Keratinocyte (primary cell): Measurements from ENCODE around the gene DISC1. TPM values are rescaled to one million over a fixed set of nuclear protein-coding genes. Genes with fewer than 3 reads are reported as not detected.

Experiments
- DNase-seq: peaks from one replicate; pipeline ENCODE4 v3.0.0-alpha.2; 2011; ENCODE audit warnings: low read depth, missing footprints, low spot score
- FAIRE-seq: peaks from 2 replicates; lab custom pipeline; 2011; peaks lifted over from hg19 to GRCh38; lab: Jason Lieb, UNC
- H2AFZ ChIP-seq: 2 replicates; pipeline ENCODE4 v1.6.0; 2012; ENCODE audit warnings: low read length, control low read depth, inconsistent platforms; ENCODE audit not compliant: control insufficient read depth
- H3K27ac ChIP-seq: 2 replicates; pipeline ENCODE4 v1.5.1; 2011; ENCODE audit warnings: low read length; ENCODE audit not compliant: control insufficient read depth, insufficient read depth
- H3K27me3 ChIP-seq: 3 replicates; pipeline ENCODE4 v1.6.0; 2011; ENCODE audit warnings: low read length; ENCODE audit not compliant: control insufficient read depth, insufficient read depth; ENCODE audit errors: extremely low read depth
- H3K36me3 ChIP-seq, 2 experiments: 2 replicates in 1 of 2; 3 replicates in 1 of 2; pipeline ENCODE4 v1.5.1; 2011; ENCODE audit warnings: low read length in 2 of 2, mild to moderate bottlenecking in 1 of 2; ENCODE audit not compliant: control insufficient read depth in 2 of 2, insufficient read depth in 2 of 2; ENCODE audit errors: extremely low read depth in 1 of 2
- H3K4me1 ChIP-seq: 3 replicates; pipeline ENCODE4 v1.5.1; 2011; ENCODE audit warnings: low read length; ENCODE audit not compliant: control insufficient read depth, insufficient read depth; ENCODE audit errors: extremely low read depth
- H3K4me2 ChIP-seq: 3 replicates; pipeline ENCODE4 v1.6.0; 2011; ENCODE audit warnings: low read depth, low read length; ENCODE audit not compliant: control insufficient read depth, insufficient read depth; ENCODE audit errors: extremely low read depth
- H3K4me3 ChIP-seq, 3 experiments: fragments of 200-600 bp in 1 of 3; sonication (generic) in 1 of 3; 2 replicates in 2 of 3; 3 replicates in 1 of 3; pipeline ENCODE4 v1.5.1; 2011 to 2016; ENCODE audit warnings: low read length in 3 of 3, mild to moderate bottlenecking in 3 of 3, control low read depth in 2 of 3, inconsistent platforms in 1 of 3, low read depth in 1 of 3, mixed read lengths in 1 of 3, mixed run types in 1 of 3, moderate library complexity in 1 of 3; ENCODE audit not compliant: control insufficient read depth in 2 of 3, insufficient read depth in 2 of 3; ENCODE audit errors: extremely low read depth in 1 of 3
- H3K79me2 ChIP-seq: 2 replicates; pipeline ENCODE4 v1.6.0; 2012; ENCODE audit warnings: low read length; ENCODE audit not compliant: control insufficient read depth, insufficient read depth
- H3K9ac ChIP-seq: 3 replicates; pipeline ENCODE4 v1.6.0; 2011; ENCODE audit warnings: low read length; ENCODE audit not compliant: control insufficient read depth, insufficient read depth; ENCODE audit errors: extremely low read depth
- H3K9me1 ChIP-seq: 3 replicates; pipeline ENCODE4 v1.6.0; 2011; ENCODE audit warnings: low read length; ENCODE audit not compliant: control insufficient read depth, insufficient read depth; ENCODE audit errors: extremely low read depth
- H3K9me3 ChIP-seq: 2 replicates; pipeline ENCODE4 v1.5.1; 2012; ENCODE audit warnings: low read depth, low read length; ENCODE audit not compliant: control insufficient read depth
- H4K20me1 ChIP-seq: 3 replicates; pipeline ENCODE4 v1.6.0; 2011; ENCODE audit warnings: low read length; ENCODE audit not compliant: control insufficient read depth, insufficient read depth; ENCODE audit errors: extremely low read depth
- CTCF ChIP-seq, 3 experiments: IDR thresholded peaks in 1 of 3; conservative IDR thresholded peaks in 1 of 3; optimal IDR thresholded peaks in 1 of 3; 2 replicates in 2 of 3; 3 replicates in 1 of 3; pipeline versions ENCODE3 to v1.5.1; 2011; ENCODE audit warnings: low read length in 3 of 3, mild to moderate bottlenecking in 3 of 3, moderate library complexity in 2 of 3, control low read depth in 1 of 3, inconsistent platforms in 1 of 3; ENCODE audit not compliant: insufficient read depth in 2 of 3; ENCODE audit errors: extremely low read depth in 1 of 3
- EZH2 ChIP-seq: IDR thresholded peaks from one replicate; pipeline ENCODE4 v1.6.1; 2012; ENCODE audit warnings: inconsistent platforms, mild to moderate bottlenecking, low read length, moderate library complexity
- dilution Hi-C: fragments of 300-500 bp; cut with MboI; formaldehyde crosslinking; loops from one replicate; pipeline ENCODE4 v1.7.0; 2020; ENCODE audit warnings: low sequenced_read_pairs; ENCODE audit not compliant: extremely low pct_ligation_motif_present
- polyA plus RNA-seq, 5 experiments: library from polyadenylated mRNA; depleted of rRNA in 3 of 5; stranded (reverse) in 3 of 5; stranded (forward) in 1 of 5; unstranded in 1 of 5; fragments of >200 nt; gene quantifications; 1 replicate in 1 of 5; 2 replicates in 3 of 5; 3 replicates in 1 of 5; pipeline versions ENCODE4 v1.2.1 to v1.2.3, GENCODE V29; 2011 to 2012; ENCODE audit warnings: missing spikeins in 2 of 5, low read depth in 1 of 5, low replicate concordance in 1 of 5

Gene DISC1
- polyA plus RNA-seq, 1 donor (not counting 4 experiments of a cell fraction or from before 2014, with no cell fraction given), result 0.47 TPM

GRCh38 chr1:231924180-231924579 is 297.6 kb downstream of the DISC1 start:
- no peak overlapping the region for H3K4me3 ChIP-seq
- H2AFZ ChIP-seq, result no peak overlapping the region
- FAIRE-seq (no peak), DNase-seq (no peak)
- dilution Hi-C loops, result no loop called here
- no peaks in the 10 kb centered on the region for H3K9me3 ChIP-seq
- TF ChIP-seq CTCF (optimal IDR thresholded peaks at IDR 0.05 in 1 of 3, IDR thresholded peaks at IDR 0.05 in 1 of 3, conservative IDR thresholded peaks at IDR 0.05 in 1 of 3; ENCODE audit: extremely low read depth in 1 of 3, insufficient read depth in 2 of 3, low read length in 3 of 3) (no peak), EZH2 (no peak)
- no peak overlapping the region for H3K4me2 ChIP-seq
- H3K27me3 ChIP-seq, result no peaks in the 10 kb centered on the region
- peaks cover 5% of the 10 kb centered on the region for H3K4me1 ChIP-seq
- H3K9ac ChIP-seq, result no peak overlapping the region
- H4K20me1 ChIP-seq, result no peaks in the 10 kb centered on the region
- H3K27ac ChIP-seq, result no peak overlapping the region
- no peaks in the 10 kb centered on the region for H3K36me3 ChIP-seq
- H3K9me1 ChIP-seq, result no peaks in the 10 kb centered on the region
- H3K79me2 ChIP-seq, result no peaks in the 10 kb centered on the region

DNA sequence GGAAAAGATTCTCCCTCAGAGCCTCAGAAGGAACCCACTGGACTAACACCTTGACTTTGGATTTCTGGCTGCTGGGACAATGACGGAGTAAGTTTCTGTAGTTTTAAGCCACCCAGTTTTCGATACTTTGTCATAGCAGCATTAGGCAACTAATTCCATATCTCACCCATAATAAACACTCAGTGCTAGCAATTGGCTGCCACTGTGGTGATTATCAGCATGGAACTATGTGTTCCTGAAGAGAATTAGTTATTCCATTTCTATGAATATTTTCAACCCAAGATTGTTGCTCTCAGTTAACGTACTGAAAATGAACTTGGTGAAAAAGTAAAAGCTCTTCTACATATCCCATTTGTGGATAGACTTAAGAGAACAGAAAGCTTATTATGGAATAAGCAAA is 299.3 kb downstream of the DISC1 start:
- H3K9me1 ChIP-seq, result no peaks in the 10 kb centered on the region
- no peaks in the 10 kb centered on the region for H3K27me3 ChIP-seq
- H3K9ac ChIP-seq, result no peak overlapping the region
- H3K9me3 ChIP-seq, result no peaks in the 10 kb centered on the region
- TF ChIP-seq EZH2, result no peak
- no peak for TF ChIP-seq CTCF (optimal IDR thresholded peaks at IDR 0.05 in 1 of 3, IDR thresholded peaks at IDR 0.05 in 1 of 3, conservative IDR thresholded peaks at IDR 0.05 in 1 of 3; ENCODE audit: extremely low read depth in 1 of 3, insufficient read depth in 2 of 3, low read length in 3 of 3)
- no peaks in the 10 kb centered on the region for H4K20me1 ChIP-seq
- H3K27ac ChIP-seq, result no peak overlapping the region
- FAIRE-seq, result no peak
- no peak overlapping the region for H2AFZ ChIP-seq
- peaks cover 19% of the 10 kb centered on the region for H3K4me1 ChIP-seq
- no peak overlapping the region for H3K4me2 ChIP-seq
- no peaks in the 10 kb centered on the region for H3K79me2 ChIP-seq
- dilution Hi-C loops, result no loop called here
- no peak for DNase-seq
- no peaks in the 10 kb centered on the region for H3K36me3 ChIP-seq
- H3K4me3 ChIP-seq, result no peak overlapping the region
